Sciatic nerve (tissue), 2 donors: ENCODE results near the gene FYN. TPM values are rescaled to one million over a fixed set of nuclear protein-coding genes. Genes with fewer than 3 reads are reported as not detected.

Experiments used
- ATAC-seq: fragments of 200-7000 bp; cut with Tn5 transposase; one replicate; pipeline ENCODE4 v1.9.1; 2020; ENCODE audit warnings: mild to moderate bottlenecking, moderate library complexity
- DNase-seq: peaks from one replicate; pipeline ENCODE4 v3.0.0-alpha.2; 2020; ENCODE audit warnings: low spot score
- intact Hi-C: fragments of 100-400 bp; cut with DNase I; formaldehyde crosslinking; loops from one replicate; pipeline ENCODE4 v1.14.2; 2022
- total RNA-seq: library from RNA; stranded (reverse); fragmentation: NEBNext Ultra II Directional; extraction: Animal tissue kit (Norgen Biotek cat#: 25700); gene quantifications from one replicate; pipeline ENCODE4 v1.2.1, GENCODE V29; 2021
- donor health status: DM: no; HTN: no; CAD: no.
- donor health status: DM: no; HTN: no; CAD: no.

The FYN gene
- total RNA-seq, 1 donor from 2014 or later, result 173 TPM

GRCh38 chr6:111710911-111711310 lies 162.3 kb downstream of the FYN start:
- no peak for DNase-seq
- ATAC-seq, result peak; percentile 21
- intact Hi-C loops, result loop anchor here (5.0 to 10.0 kb wide), 2 partner anchors 164 to 291 kb away; partner anchors contain the start of gene FYN

GRCh38 chr6:111710439-111710838 lies 162.8 kb downstream of the FYN start:
- no peak for ATAC-seq
- intact Hi-C loops, result loop anchor here (5.0 to 10.0 kb wide), 2 partner anchors 164 to 292 kb away; partner anchors contain the start of gene FYN
- no peak for DNase-seq

GRCh38 chr6:111709615-111710398 lies 163.4 kb downstream of the FYN start:
- peak; percentile 83 for DNase-seq
- ATAC-seq, result peak; percentile 90
- intact Hi-C loops, result loop anchor here (5.0 to 10.0 kb wide), 3 partner anchors 165 to 335 kb away; partner anchors contain the start of gene FYN

- ATAC-seq (no peak), DNase-seq (no peak)
- intact Hi-C loops, result loop anchor here (10.0 kb wide), 1 partner anchor 336 kb away; no protein-coding TSS in a partner anchor
Observed at GRCh38 chr6:111709201-111709600, 164.1 kb downstream of the FYN start.

- DNase-seq (no peak), ATAC-seq (no peak)
- intact Hi-C loops, result loop anchor here (10.0 kb wide), 1 partner anchor 337 kb away; no protein-coding TSS in a partner anchor
Observed at GRCh38 chr6:111707773-111708172, 165.5 kb downstream of the FYN start.

- no peak for DNase-seq
- intact Hi-C loops, result loop anchor here (10.0 kb wide), 1 partner anchor 338 kb away; no protein-coding TSS in a partner anchor
- no peak for ATAC-seq
Observed at GRCh38 chr6:111706841-111707391, 166.3 kb downstream of the FYN start.

- ATAC-seq (no peak), DNase-seq (no peak)
- intact Hi-C loops, result loop anchor here (10.0 kb wide), 1 partner anchor 341 kb away; no protein-coding TSS in a partner anchor
Observed at GRCh38 chr6:111703723-111704122, 169.5 kb downstream of the FYN start.

- intact Hi-C loops, result loop anchor here (10.0 kb wide), 1 partner anchor 343 kb away; no protein-coding TSS in a partner anchor
- ATAC-seq (no peak), DNase-seq (no peak)
Observed at GRCh38 chr6:111702268-111702667, 171.0 kb downstream of the FYN start.

GRCh38 chr6:111701146-111701545 lies 172.1 kb downstream of the FYN start:
- no peak for ATAC-seq
- intact Hi-C loops, result loop anchor here (10.0 kb wide), 1 partner anchor 344 kb away; no protein-coding TSS in a partner anchor
- DNase-seq, result no peak

GRCh38 chr6:111700135-111700690 lies 173.0 kb downstream of the FYN start:
- DNase-seq (no peak), ATAC-seq (peak; percentile 66)
- intact Hi-C loops, result loop anchor here (10.0 kb wide), 1 partner anchor 345 kb away; no protein-coding TSS in a partner anchor

GRCh38 chr6:111699123-111699522 lies 174.1 kb downstream of the FYN start:
- intact Hi-C loops, result no loop called here
- DNase-seq, result no peak
- no peak for ATAC-seq

GRCh38 chr6:111696814-111697213 lies 176.4 kb downstream of the FYN start:
- intact Hi-C loops, result no loop called here
- DNase-seq (no peak), ATAC-seq (no peak)

- DNase-seq (no peak), ATAC-seq (peak; percentile 25)
Observed at GRCh38 chr6:111692327-111693164, 180.7 kb downstream of the FYN start.

GRCh38 chr6:111691345-111692225 lies 181.7 kb downstream of the FYN start:
- DNase-seq, result no peak
- intact Hi-C loops, result no loop called here
- ATAC-seq, result no peak

More at GRCh38 chr6:111692327-111693164, 180.7 kb downstream of the FYN start:
- intact Hi-C loops, result no loop called here

- intact Hi-C loops, result no loop called here
- ATAC-seq (no peak), DNase-seq (no peak)
Observed at GRCh38 chr6:111689946-111690345, 183.3 kb downstream of the FYN start.

GRCh38 chr6:111689419-111689818 lies 183.8 kb downstream of the FYN start:
- intact Hi-C loops, result no loop called here
- ATAC-seq (no peak), DNase-seq (no peak)

GRCh38 chr6:111688331-111688730 lies 184.9 kb downstream of the FYN start:
- ATAC-seq, result no peak
- DNase-seq, result no peak
- intact Hi-C loops, result no loop called here

- intact Hi-C loops, result no loop called here
- ATAC-seq, result no peak
- DNase-seq, result no peak
Observed at GRCh38 chr6:111687652-111688051, 185.6 kb downstream of the FYN start.
